HG02623 (cell line): ENCODE results near the gene LYST.

Source experiments
- ATAC-seq: cut with Tn5 transposase; IDR thresholded peaks from one replicate; pipeline ENCODE4 v1.9.1; 2021; ENCODE audit warnings: moderate library complexity; ENCODE audit not compliant: unreplicated experiment

The LYST gene

GRCh38 chr1:235613602-235614001 is 253.1 kb downstream of the LYST start:
- ATAC-seq = no peak

GRCh38 chr1:235612761-235613160 is 253.9 kb downstream of the LYST start:
- ATAC-seq = no peak
